ENCODE measurements around the gene ZNF628.

- TF ChIP-seq ZNF384 (IDR thresholded peaks at IDR 0.05): no peak
- no peak for TF ChIP-seq ELF4 (IDR thresholded peaks at IDR 0.05)
- TF ChIP-seq NFRKB (IDR thresholded peaks at IDR 0.05): no peak
- TF ChIP-seq FOXM1 (IDR thresholded peaks at IDR 0.05; ENCODE audit: borderline replicate concordance): no peak
- TF ChIP-seq FOXA1 (IDR thresholded peaks at IDR 0.05): no peak
- TF ChIP-seq LEF1 (IDR thresholded peaks at IDR 0.05; ENCODE audit: borderline replicate concordance): no peak
- no peak for TF ChIP-seq SUZ12 (IDR thresholded peaks at IDR 0.05)
- TF ChIP-seq BHLHE40 (IDR thresholded peaks at IDR 0.05; ENCODE audit: borderline replicate concordance): no peak
- no peak for TF ChIP-seq SP1 (IDR thresholded peaks at IDR 0.05)
- TF ChIP-seq L3MBTL2 (conservative IDR thresholded peaks at IDR 0.05): no peak
- no peak for TF ChIP-seq PKNOX1 (IDR thresholded peaks at IDR 0.05)
- TF ChIP-seq ARNT (IDR thresholded peaks at IDR 0.05): no peak
- TF ChIP-seq CTBP1 (IDR thresholded peaks at IDR 0.05; ENCODE audit: borderline replicate concordance): no peak
- no peak for TF ChIP-seq HDGF (IDR thresholded peaks at IDR 0.05; ENCODE audit: borderline replicate concordance)
These were observed 17.9 kb downstream of the ZNF628 start for GRCh38 chr19:55494172-55494761.

Data from HEK293T (cell line).